RWPE1 (cell line): Measurements from ENCODE around the gene MXRA8.

ENCODE experiments used
- CTCF ChIA-PET: fragments of 350-600 bp; sonication (Branson Sonifier 250); formaldehyde crosslinking; extraction: SDS; loops from one replicate; lab custom pipeline; 2021; lab: Yijun Ruan, JAX
- POLR2A ChIA-PET: fragments of 400-600 bp; formaldehyde crosslinking; extraction: SDS; loops from one replicate; lab custom pipeline; 2020; ENCODE audit warnings: antibody characterized with exemption; ENCODE audit not compliant: low non-redundant PET; lab: Yijun Ruan, JAX
- DNase-seq: peaks from one replicate; pipeline ENCODE4 v3.0.0; 2012; ENCODE audit warnings: low spot score
- H3K27ac ChIP-seq: fragments of 450-650 bp; 2 replicates; pipeline ENCODE4 v1.5.1; 2017
- CTCF ChIP-seq: fragments of 450-650 bp; conservative IDR thresholded peaks from 2 replicates; pipeline ENCODE4 v1.5.1; 2017; ENCODE audit warnings: low read depth, mild to moderate bottlenecking

MXRA8 gene

GRCh38 chr1:1402072-1402900, 43.9 kb upstream of the MXRA8 start:
- CTCF ChIA-PET = interaction anchor here (1.0 to 1.4 kb wide), 2 partner anchors 13 to 39 kb away, joined by 5 to 9 read pairs; no protein-coding TSS in a partner anchor
- TF ChIP-seq CTCF = peak; percentile 48
- POLR2A ChIA-PET = interaction anchor here (0.7 kb wide), 1 partner anchor 38 kb away, joined by 3 read pairs; no protein-coding TSS in a partner anchor
- no peak for DNase-seq
- H3K27ac ChIP-seq = peak overlapping the region; percentile 82

GRCh38 chr1:1401457-1402010, 43.2 kb upstream of the MXRA8 start:
- CTCF ChIA-PET = interaction anchor here (1.4 kb wide), 1 partner anchor 40 kb away, joined by 9 read pairs; no protein-coding TSS in a partner anchor
- peak overlapping the region; percentile 82 for H3K27ac ChIP-seq
- POLR2A ChIA-PET = no interaction called here
- TF ChIP-seq CTCF = no peak
- no peak for DNase-seq

GRCh38 chr1:1400576-1401456, 42.5 kb upstream of the MXRA8 start:
- ChIA-PET CTCF (interaction anchor here (0.6 to 1.3 kb wide), 3 partner anchors 32 to 45 kb away, joined by 4 to 5 read pairs (median 4); no protein-coding TSS in a partner anchor), POLR2A (interaction anchor here (0.7 kb wide), 1 partner anchor 37 kb away, joined by 3 read pairs; no protein-coding TSS in a partner anchor)
- DNase-seq = no peak
- TF ChIP-seq CTCF = no peak
- peak overlapping the region; percentile 82 for H3K27ac ChIP-seq

GRCh38 chr1:1399872-1400575, 41.7 kb upstream of the MXRA8 start:
- no peak for TF ChIP-seq CTCF
- no peak for DNase-seq
- CTCF ChIA-PET = interaction anchor here (0.6 to 1.6 kb wide), 6 partner anchors 9 to 46 kb away, joined by 3 to 6 read pairs (median 4); no protein-coding TSS in a partner anchor
- POLR2A ChIA-PET = interaction anchor here (0.7 to 1.2 kb wide), 4 partner anchors 22 to 111 kb away, joined by 3 to 4 read pairs (median 3); partner anchors contain the start of gene AURKAIP1
- H3K27ac ChIP-seq = peak overlapping the region; percentile 82

GRCh38 chr1:1399187-1399871, 41.0 kb upstream of the MXRA8 start, which contains the start of gene CCNL2:
TSS of gene CCNL2 (minus strand) at chr1:1399335. CDS start at chr1:1399306, 29 bp downstream.
- peak; percentile 98 for DNase-seq
- TF ChIP-seq CTCF = peak; percentile 56
- ChIA-PET POLR2A (interaction anchor here (0.6 to 1.3 kb wide), 8 partner anchors 9 to 146 kb away, joined by 3 to 6 read pairs (median 4); partner anchors contain the start of gene AURKAIP1), CTCF (interaction anchor here (0.6 to 1.6 kb wide), 4 partner anchors 10 to 101 kb away, joined by 3 to 6 read pairs (median 4); no protein-coding TSS in a partner anchor)
- peak within 1 kb of the TSS; percentile 82 for H3K27ac ChIP-seq
